LNCaP clone FGC (cell line): Measurements from ENCODE around the gene TLX1.

Experiments used
- DNase-seq: peaks from one replicate; pipeline ENCODE4 v3.0.0-alpha.2; 2011; ENCODE audit warnings: low read depth
- H3K4me3 ChIP-seq: 2 replicates; pipeline ENCODE4 v1.5.1; 2011; ENCODE audit warnings: mild to moderate bottlenecking, low read depth, low read length, control low read depth
- TF ChIP-seq, protein P1 (sequence below): IDR thresholded peaks from 2 replicates; pipeline ENCODE4 v1.5.1; 2012; ENCODE audit warnings: mild to moderate bottlenecking; ENCODE audit not compliant: control insufficient read depth, insufficient read depth; ENCODE audit errors: extremely low read depth

The TLX1 gene

DNA sequence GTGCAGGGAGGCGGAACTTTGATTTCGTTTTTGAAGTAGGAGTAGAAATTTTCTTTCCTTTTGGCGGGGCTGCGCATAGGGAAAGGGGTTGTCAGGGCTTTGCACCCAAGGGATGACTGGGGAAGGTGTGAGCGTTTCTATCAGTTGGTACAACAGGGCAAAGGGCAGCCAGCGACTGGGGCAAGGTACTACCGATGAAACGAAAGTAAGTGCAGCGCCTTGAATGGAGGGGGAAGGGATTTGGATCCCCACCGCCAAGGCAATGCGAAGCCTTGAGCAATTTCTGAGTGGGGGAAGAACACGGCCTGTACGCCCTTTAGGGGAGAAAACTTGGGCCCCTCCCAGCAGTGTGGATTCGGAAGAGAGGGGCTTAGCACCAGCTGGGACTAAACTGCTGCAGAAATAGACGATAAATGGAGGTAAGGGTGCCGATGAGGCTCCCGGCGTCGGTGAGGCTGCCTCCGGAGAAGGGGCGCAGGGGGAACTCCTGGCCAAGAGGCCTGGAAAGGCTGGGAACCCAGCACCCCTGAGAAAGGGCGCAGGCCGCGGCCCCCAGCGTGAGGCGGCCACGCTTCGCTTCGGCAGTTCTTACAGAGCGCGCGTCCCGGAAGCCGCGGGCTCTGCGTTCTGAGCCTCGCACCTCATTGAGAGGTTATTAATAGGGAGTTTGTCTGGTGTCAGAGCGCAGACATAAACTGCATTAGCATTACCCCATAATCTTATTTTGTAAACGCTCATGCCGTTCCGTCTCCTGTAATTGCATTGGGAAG lies 10.0 kb upstream of the TLX1 start:
- DNase-seq: no peak
- TF ChIP-seq, protein P1, sequence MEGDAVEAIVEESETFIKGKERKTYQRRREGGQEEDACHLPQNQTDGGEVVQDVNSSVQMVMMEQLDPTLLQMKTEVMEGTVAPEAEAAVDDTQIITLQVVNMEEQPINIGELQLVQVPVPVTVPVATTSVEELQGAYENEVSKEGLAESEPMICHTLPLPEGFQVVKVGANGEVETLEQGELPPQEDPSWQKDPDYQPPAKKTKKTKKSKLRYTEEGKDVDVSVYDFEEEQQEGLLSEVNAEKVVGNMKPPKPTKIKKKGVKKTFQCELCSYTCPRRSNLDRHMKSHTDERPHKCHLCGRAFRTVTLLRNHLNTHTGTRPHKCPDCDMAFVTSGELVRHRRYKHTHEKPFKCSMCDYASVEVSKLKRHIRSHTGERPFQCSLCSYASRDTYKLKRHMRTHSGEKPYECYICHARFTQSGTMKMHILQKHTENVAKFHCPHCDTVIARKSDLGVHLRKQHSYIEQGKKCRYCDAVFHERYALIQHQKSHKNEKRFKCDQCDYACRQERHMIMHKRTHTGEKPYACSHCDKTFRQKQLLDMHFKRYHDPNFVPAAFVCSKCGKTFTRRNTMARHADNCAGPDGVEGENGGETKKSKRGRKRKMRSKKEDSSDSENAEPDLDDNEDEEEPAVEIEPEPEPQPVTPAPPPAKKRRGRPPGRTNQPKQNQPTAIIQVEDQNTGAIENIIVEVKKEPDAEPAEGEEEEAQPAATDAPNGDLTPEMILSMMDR: no peak
- H3K4me3 ChIP-seq: no peak overlapping the region

DNA sequence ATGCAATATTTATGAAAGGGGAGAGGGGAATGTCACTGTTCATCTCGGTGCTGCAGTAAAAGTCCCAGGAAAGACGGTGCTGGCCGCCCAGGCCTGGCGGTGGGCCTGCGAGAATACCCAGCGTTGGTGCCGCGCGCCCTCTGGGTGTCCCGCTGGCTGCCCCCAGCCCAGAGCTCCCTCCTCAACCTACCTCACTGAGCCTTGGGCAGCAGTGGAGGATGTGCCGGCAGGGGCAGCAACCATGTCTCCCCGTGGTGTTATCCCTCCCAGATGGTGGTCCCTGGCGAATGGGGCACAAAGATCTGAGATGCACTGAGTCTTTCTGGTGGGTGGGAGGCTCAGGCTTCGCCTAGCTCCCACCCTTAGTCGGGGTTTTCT lies 9.5 kb upstream of the TLX1 start:
- no peak for DNase-seq
- TF ChIP-seq, protein P1: no peak
- no peak overlapping the region for H3K4me3 ChIP-seq

DNA sequence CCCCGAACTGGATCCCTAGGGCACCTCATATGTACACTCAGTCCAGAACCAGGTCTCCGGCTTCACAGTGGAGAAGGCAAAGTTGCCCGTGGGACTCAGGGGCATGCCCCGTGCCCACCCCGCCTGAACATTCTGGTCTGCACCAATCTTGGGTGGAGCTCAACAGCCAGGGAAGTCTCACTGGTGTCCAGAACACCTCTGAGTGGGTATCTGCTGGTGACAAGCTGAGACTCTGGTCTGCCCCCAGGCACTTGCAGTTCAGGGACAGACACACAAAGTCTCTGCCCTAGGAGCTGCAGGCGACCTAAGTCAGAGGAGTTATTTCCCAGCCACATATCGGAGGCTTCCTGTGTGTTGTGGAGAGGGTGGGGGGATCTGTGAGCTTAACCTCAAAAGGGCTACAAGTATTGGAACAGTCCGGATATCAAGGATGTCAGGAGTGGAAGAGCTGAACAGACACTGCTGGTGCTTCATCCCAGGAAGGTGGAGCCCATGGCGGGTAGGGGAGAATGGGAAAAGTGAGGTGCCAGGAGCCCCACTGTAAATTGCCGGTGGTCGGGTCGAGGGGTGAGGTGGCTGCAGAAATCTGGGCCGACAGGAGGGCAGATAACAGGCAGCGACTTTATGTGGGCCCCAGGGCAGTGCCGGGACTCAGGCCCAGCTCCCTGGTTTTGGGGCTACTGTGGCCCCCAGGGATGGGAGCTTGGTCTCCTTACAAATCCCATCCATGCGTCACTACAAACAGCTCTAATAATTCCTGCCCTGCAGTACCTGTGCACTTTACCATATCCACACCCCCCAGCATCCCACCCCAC lies 8.6 kb upstream of the TLX1 start:
- no peak overlapping the region for H3K4me3 ChIP-seq
- no peak for DNase-seq
- TF ChIP-seq, protein P1: no peak

DNA sequence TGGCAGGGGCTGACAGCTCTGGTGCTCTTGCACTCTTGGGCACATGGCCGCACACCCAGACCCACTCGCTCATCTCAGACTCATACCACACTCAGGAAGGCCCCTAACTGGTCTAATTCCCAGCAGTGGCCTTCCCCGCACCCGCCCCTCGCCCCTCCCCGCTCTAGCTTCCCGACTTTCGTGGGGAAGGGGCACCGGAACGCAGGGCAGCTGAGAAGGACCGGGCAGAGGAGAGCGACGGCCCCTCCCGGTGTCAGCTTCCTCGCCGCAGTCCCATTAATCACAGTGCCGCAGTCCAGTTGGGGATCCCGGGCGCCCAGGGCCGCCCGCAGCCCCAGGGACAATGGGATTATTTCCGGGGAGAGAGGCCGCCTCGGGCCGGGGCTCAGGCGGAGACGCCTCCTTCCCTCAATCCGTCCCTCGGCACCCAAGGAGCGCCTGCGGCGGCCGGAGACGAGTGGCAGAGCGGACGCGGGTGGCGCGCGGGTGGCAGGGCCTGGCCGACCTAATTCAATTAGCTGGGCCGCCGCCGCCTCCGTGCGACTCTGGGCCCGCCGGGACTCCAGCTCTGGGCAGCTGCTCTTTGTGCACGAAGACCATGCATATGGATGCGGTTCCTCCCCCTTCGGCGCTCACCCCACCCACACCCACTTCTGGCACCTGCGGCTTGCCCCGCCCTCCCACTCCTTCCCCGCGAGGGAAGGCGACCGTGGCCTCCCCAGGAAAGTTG lies 7.8 kb upstream of the TLX1 start:
- no peak for DNase-seq
- no peak overlapping the region for H3K4me3 ChIP-seq
- TF ChIP-seq, protein P1: no peak

DNA sequence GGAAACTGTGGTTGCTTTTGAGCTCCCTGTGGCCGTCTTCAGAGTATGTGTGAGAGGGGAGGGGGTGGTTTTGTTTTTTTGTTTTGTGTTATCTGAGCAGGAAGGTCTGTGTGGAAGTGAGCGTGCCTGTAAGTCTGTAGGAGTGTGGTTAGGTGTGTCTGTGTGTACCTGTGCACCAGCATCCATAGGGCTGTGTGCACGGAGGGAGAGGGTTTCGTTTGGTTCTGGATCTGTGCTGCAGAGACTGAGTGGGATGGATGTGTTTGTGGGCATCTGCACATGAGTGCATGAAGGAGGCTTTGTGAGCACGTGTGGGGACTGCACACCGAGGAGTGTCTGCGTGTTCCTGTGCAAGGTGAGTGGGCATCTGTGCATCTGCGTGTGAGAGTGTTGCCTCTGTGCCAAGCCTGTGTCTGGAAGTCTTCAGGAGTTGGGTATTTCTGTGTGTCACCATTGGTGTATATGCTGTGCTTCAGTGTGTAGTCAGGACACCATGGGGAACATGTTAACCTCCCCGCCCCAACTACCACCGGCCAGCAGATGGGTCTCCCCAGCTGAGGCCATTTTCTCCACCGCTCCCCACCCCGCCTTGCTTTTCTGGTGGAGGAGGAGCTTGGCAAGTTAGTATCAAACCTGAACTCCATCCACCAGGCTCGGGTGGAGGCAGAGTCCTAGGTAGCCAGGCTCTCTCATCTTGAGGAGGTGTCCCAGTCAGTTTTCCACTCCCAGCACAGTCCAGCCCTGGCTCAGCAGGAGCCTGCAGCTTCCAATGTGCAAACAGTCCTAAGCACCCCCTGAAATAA lies 7.1 kb upstream of the TLX1 start:
- no peak overlapping the region for H3K4me3 ChIP-seq
- no peak for DNase-seq
- TF ChIP-seq, protein P1: no peak

DNA sequence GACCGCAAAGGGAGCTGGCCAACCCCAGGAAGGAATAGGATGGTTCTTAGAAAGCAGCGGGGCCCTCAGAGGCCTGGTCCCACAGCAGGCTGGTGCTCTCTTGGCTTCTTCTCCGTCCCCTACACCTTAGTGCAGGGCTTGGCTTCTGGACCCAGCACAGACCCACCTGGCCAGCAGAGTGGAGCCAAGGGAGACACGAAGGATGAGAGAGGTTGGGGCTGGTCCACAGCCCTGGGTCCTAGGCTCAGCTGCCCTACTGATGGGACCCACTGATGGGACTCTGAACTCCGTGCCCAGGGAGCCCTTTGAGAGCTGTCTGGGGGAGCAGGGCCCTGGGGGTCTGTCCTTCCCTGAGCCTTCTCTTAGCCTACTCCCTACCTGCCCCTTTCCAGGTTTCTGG lies 6.2 kb upstream of the TLX1 start:
- no peak for DNase-seq
- TF ChIP-seq, protein P1: no peak
- no peak overlapping the region for H3K4me3 ChIP-seq
